H9 (cell line): Measurements from ENCODE around the gene NPDC1. TPM values are rescaled to one million over a fixed set of nuclear protein-coding genes. Genes with fewer than 3 reads are reported as not detected.

Experiments
- DNase-seq: peaks from one replicate; pipeline ENCODE4 v3.0.0-alpha.2; 2017
- H2AFZ ChIP-seq: one replicate; pipeline ENCODE4 v1.6.1; 2013; ENCODE audit warnings: mild to moderate bottlenecking, low read length, control low read depth, moderate library complexity
- H2AK5ac ChIP-seq: 2 replicates; pipeline ENCODE4 v1.6.1; 2013; ENCODE audit warnings: low read length, control low read depth, mixed read lengths; ENCODE audit not compliant: insufficient read length
- H2BK120ac ChIP-seq: one replicate; pipeline ENCODE4 v1.6.1; 2013; ENCODE audit warnings: low read depth, mild to moderate bottlenecking, low read length, control low read depth, inconsistent platforms; ENCODE audit not compliant: poor library complexity, severe bottlenecking
- H2BK12ac ChIP-seq: 2 replicates; pipeline ENCODE4 v1.6.1; 2013; ENCODE audit warnings: low read length, control low read depth, mixed read lengths, low read depth; ENCODE audit not compliant: insufficient read length
- H2BK15ac ChIP-seq: 2 replicates; pipeline ENCODE4 v1.6.1; 2013; ENCODE audit warnings: low read depth, low read length, control low read depth
- H2BK20ac ChIP-seq: one replicate; pipeline ENCODE4 v1.6.1; 2013; ENCODE audit warnings: low read depth, mild to moderate bottlenecking, low read length, control low read depth, inconsistent platforms; ENCODE audit not compliant: poor library complexity, severe bottlenecking
- H2BK5ac ChIP-seq: 2 replicates; pipeline ENCODE4 v1.6.1; 2013; ENCODE audit warnings: low read length, control low read depth, mixed read lengths; ENCODE audit not compliant: insufficient read length
- H3K14ac ChIP-seq: 2 replicates; pipeline ENCODE4 v1.6.1; 2013; ENCODE audit warnings: low read length, control low read depth; ENCODE audit not compliant: insufficient read depth
- H3K18ac ChIP-seq: 2 replicates; pipeline ENCODE4 v1.6.1; 2013; ENCODE audit warnings: low read depth, mild to moderate bottlenecking, mixed read lengths, low read length, control low read depth; ENCODE audit not compliant: insufficient read length
- H3K23ac ChIP-seq: 2 replicates; pipeline ENCODE4 v1.6.1; 2013; ENCODE audit warnings: low read length, control low read depth, mixed read lengths, low read depth; ENCODE audit not compliant: insufficient read length
- H3K23me2 ChIP-seq: 2 replicates; pipeline ENCODE4 v1.6.1; 2013; ENCODE audit warnings: low read depth, mild to moderate bottlenecking, mixed read lengths, low read length, control low read depth; ENCODE audit not compliant: insufficient read length, poor library complexity, severe bottlenecking
- H3K27ac ChIP-seq: 2 replicates; pipeline ENCODE4 v1.5.1; 2013; ENCODE audit warnings: low read length, control low read depth, mixed read lengths, low read depth; ENCODE audit not compliant: insufficient read length
- H3K27me3 ChIP-seq: 2 replicates; pipeline ENCODE4 v1.6.1; 2013; ENCODE audit warnings: low read length, control low read depth, inconsistent platforms; ENCODE audit not compliant: insufficient read depth
- H3K4ac ChIP-seq: 2 replicates; pipeline ENCODE4 v1.6.1; 2013; ENCODE audit warnings: low read depth, mild to moderate bottlenecking, control low read depth, inconsistent platforms, low read length, moderate library complexity
- H3K4me1 ChIP-seq: 2 replicates; pipeline ENCODE4 v1.6.1; 2013; ENCODE audit warnings: low read length, control low read depth, inconsistent platforms; ENCODE audit not compliant: insufficient read depth
- H3K4me2 ChIP-seq: 2 replicates; pipeline ENCODE4 v1.6.1; 2013; ENCODE audit warnings: low read length, control low read depth, mixed read lengths; ENCODE audit not compliant: insufficient read length, insufficient read depth
- H3K56ac ChIP-seq: 2 replicates; pipeline ENCODE4 v1.6.1; 2013; ENCODE audit warnings: low read depth, mild to moderate bottlenecking, mixed read lengths, low read length, control low read depth; ENCODE audit not compliant: insufficient read length
- H3K79me1 ChIP-seq: 2 replicates; pipeline ENCODE4 v1.6.1; 2013; ENCODE audit warnings: low read depth, mild to moderate bottlenecking, moderate library complexity, low read length, control low read depth, inconsistent platforms; ENCODE audit not compliant: insufficient read depth, poor library complexity, severe bottlenecking
- H3K79me2 ChIP-seq: 2 replicates; pipeline ENCODE4 v1.6.1; 2013; ENCODE audit warnings: low read length, control low read depth, inconsistent platforms; ENCODE audit not compliant: insufficient read depth
- H3K9ac ChIP-seq: 2 replicates; pipeline ENCODE4 v1.6.1; 2013; ENCODE audit warnings: low read length, control low read depth, mixed read lengths; ENCODE audit not compliant: insufficient read length; ENCODE audit errors: extremely low read depth
- H3K9me3 ChIP-seq: one replicate; pipeline ENCODE4 v1.6.1; 2013; ENCODE audit warnings: low read depth, low read length, inconsistent platforms; ENCODE audit not compliant: control insufficient read depth
- H3T11ph ChIP-seq: one replicate; pipeline ENCODE4 v1.6.1; 2013; ENCODE audit warnings: mild to moderate bottlenecking, low read length, control low read depth, inconsistent platforms
- H4K20me1 ChIP-seq: one replicate; pipeline ENCODE4 v1.6.1; 2013; ENCODE audit not compliant: control insufficient read depth, insufficient read length, insufficient read depth
- H4K5ac ChIP-seq: 2 replicates; pipeline ENCODE4 v1.6.1; 2013; ENCODE audit warnings: low read depth, mild to moderate bottlenecking, mixed read lengths, low read length, control low read depth; ENCODE audit not compliant: insufficient read length
- H4K8ac ChIP-seq: replicated peaks from 2 replicates; pipeline ENCODE4 v1.6.1; 2013; ENCODE audit warnings: low read length, control low read depth, mixed read lengths, low read depth; ENCODE audit not compliant: insufficient read length
- H4K91ac ChIP-seq: 2 replicates; pipeline ENCODE4 v1.6.1; 2013; ENCODE audit warnings: low read depth, mild to moderate bottlenecking, moderate library complexity, mixed read lengths, low read length, control low read depth; ENCODE audit not compliant: insufficient read length
- H3K27ac Mint-ChIP-seq, 3 experiments: 2 replicates in 2 of 3; 3 replicates in 1 of 3; pipeline ENCODE4 v1.8.0; 2020 to 2021; ENCODE audit warnings: mixed read lengths in 3 of 3, mild to moderate bottlenecking in 1 of 3, moderate library complexity in 1 of 3
- H3K27me3 Mint-ChIP-seq: 2 replicates; pipeline ENCODE4 v1.8.0; 2021; ENCODE audit warnings: low read depth, mild to moderate bottlenecking, moderate library complexity, mixed read lengths
- H3K36me3 Mint-ChIP-seq, 3 experiments: 2 replicates in 2 of 3; 3 replicates in 1 of 3; pipeline ENCODE4 v1.8.0; 2020 to 2021; ENCODE audit warnings: low read depth in 3 of 3, mixed read lengths in 3 of 3; ENCODE audit not compliant: insufficient read depth in 1 of 3
- H3K4me1 Mint-ChIP-seq, 2 experiments: 2 replicates each; pipeline ENCODE4 v1.8.0; 2020; ENCODE audit warnings: mixed read lengths in 2 of 2
- H3K4me3 Mint-ChIP-seq, 2 experiments: 2 replicates in 1 of 2; 3 replicates in 1 of 2; pipeline ENCODE4 v1.8.0; 2020 to 2021; ENCODE audit warnings: mild to moderate bottlenecking in 2 of 2, mixed read lengths in 2 of 2, moderate library complexity in 1 of 2
- H3K9me3 Mint-ChIP-seq, 2 experiments: 2 replicates in 1 of 2; 3 replicates in 1 of 2; pipeline ENCODE4 v1.8.0; 2020; ENCODE audit warnings: mild to moderate bottlenecking in 2 of 2, mixed read lengths in 2 of 2, moderate library complexity in 1 of 2
- CTCF ChIP-seq: fragments of 200-600 bp; sonication (generic); conservative IDR thresholded peaks from 3 replicates; pipeline ENCODE4 v1.8.0; 2021; ENCODE audit warnings: antibody characterized with exemption, mild to moderate bottlenecking
- WGBS: extraction: QIAGEN DNeasy Blood & Tissue Kit; methylation state at CpG from one replicate; pipeline ENCODE4 v1.1.7; 2013; ENCODE audit warnings: missing lambda C conversion rate, low lambda C conversion rate, mixed read lengths; ENCODE audit not compliant: insufficient read length; ENCODE audit errors: extremely low coverage; 5-methylcytosine and 5-hydroxymethylcytosine counted together
- total RNA-seq: library from RNA; stranded (reverse); gene quantifications from 2 replicates; pipeline ENCODE4 v1.2.1, GENCODE V29; 2021

NPDC1 gene
- total RNA-seq, 1 experiment from 2014 or later, result 57.6 TPM

GRCh38 chr9:137021568-137021978, 24.4 kb downstream of the NPDC1 start:
- WGBS, result no CpG with 5 or more reads among the region's 6 CpGs
- Histone ChIP-seq H2BK5ac (no peak overlapping the region), H3K14ac (no peak overlapping the region), H2BK120ac (no peak overlapping the region), H2AK5ac (no peak overlapping the region), H4K8ac (no peak overlapping the region), H2AFZ (no peak overlapping the region), H4K20me1 (no peaks in the 10 kb centered on the region), H3K79me1 (no peaks in the 10 kb centered on the region), H3K18ac (no peak overlapping the region), H3K23ac (no peak overlapping the region), H4K5ac (no peak overlapping the region), H3K4me1 (no peaks in the 10 kb centered on the region), H4K91ac (no peak overlapping the region), H3K4ac (no peak overlapping the region), H3K79me2 (no peaks in the 10 kb centered on the region), H3K9ac (no peak overlapping the region), H2BK12ac (no peak overlapping the region), H3T11ph (no peak overlapping the region), H3K4me2 (no peak overlapping the region), H3K56ac (no peak overlapping the region), H2BK15ac (no peak overlapping the region), H3K27me3 (no peaks in the 10 kb centered on the region), H3K9me3 (no peaks in the 10 kb centered on the region), H2BK20ac (no peak overlapping the region), H3K27ac (no peak overlapping the region), H3K23me2 (no peaks in the 10 kb centered on the region)
- no peak overlapping the region; a peak in 1 of 5 replicates for H3K4me3 Mint-ChIP-seq
- TF ChIP-seq CTCF, result no peak
- no peak overlapping the region for H3K27ac Mint-ChIP-seq
- no peak for DNase-seq
- H3K4me1 Mint-ChIP-seq, result peaks cover 2 to 9% of the 10 kb centered on the region in 2 experiments; a peak in 3 of 4 replicates
- H3K9me3 Mint-ChIP-seq, result no peaks in the 10 kb centered on the region
- peaks cover 2 to 6% (median 4%) of the 10 kb centered on the region in 3 experiments; a peak in 3 of 7 replicates for H3K36me3 Mint-ChIP-seq
- peaks cover 2% of the 10 kb centered on the region for H3K27me3 Mint-ChIP-seq
